Fibroblast of the aortic adventitia (primary cell): ENCODE results near the gene CACNA1B. TPM values are rescaled to one million over a fixed set of nuclear protein-coding genes. Genes with fewer than 3 reads are reported as not detected.

Experiments
- DNase-seq: peaks from one replicate; pipeline ENCODE4 v3.0.0-alpha.2; 2010; ENCODE audit warnings: low read depth
- H3K4me3 ChIP-seq: 2 replicates; pipeline ENCODE4 v1.5.1; 2011; ENCODE audit warnings: low read depth, mild to moderate bottlenecking, control low read depth, low read length, moderate library complexity
- CTCF ChIP-seq: IDR thresholded peaks from 2 replicates; pipeline ENCODE4 v1.5.1; 2011; ENCODE audit warnings: mild to moderate bottlenecking, low read length, control low read depth, inconsistent platforms; ENCODE audit not compliant: insufficient read depth
- total RNA-seq: library from RNA; depleted of rRNA; stranded (reverse); fragments of >200 nt; gene quantifications from 2 replicates; pipeline ENCODE4 v1.2.3, GENCODE V29; 2012; ENCODE audit warnings: low replicate concordance

Gene CACNA1B
- total RNA-seq, 1 donor: under 0.01 TPM

GRCh38 chr9:137918331-137919094 is 40.9 kb downstream of the CACNA1B start:
- TF ChIP-seq CTCF: no peak
- no peak overlapping the region for H3K4me3 ChIP-seq
- DNase-seq: no peak

- DNase-seq: no peak
- H3K4me3 ChIP-seq: no peak overlapping the region
- no peak for TF ChIP-seq CTCF
Measured at GRCh38 chr9:137919095-137919465, 41.5 kb downstream of the CACNA1B start.

DNA sequence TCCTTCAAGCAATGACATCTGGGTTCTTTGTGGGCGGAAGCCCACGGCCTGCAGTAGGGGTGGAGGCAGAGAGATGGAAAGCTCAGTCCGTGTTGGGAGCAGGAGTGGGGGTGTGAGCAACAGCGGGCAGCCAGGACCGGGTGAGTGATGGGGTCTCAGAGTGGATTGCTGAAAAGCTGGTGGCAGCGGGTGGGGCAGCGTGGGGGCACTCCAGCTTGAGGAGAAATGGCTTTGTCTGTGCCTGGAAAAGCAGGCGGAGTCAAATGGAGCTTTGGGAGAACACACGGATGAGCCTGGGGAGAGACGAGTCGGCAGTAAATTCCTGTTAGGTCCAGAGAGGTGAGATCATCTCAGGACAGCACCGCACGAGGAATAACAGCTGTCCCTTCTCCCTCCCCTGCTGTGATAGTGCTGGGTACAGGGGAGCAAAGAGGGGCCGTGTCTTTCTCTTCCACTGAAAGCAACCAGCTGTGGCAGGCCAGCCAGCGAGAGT is 42.1 kb downstream of the CACNA1B start:
- no peak for TF ChIP-seq CTCF
- H3K4me3 ChIP-seq: no peak overlapping the region
- DNase-seq: no peak

GRCh38 chr9:137920753-137921152 is 43.2 kb downstream of the CACNA1B start:
- no peak for TF ChIP-seq CTCF
- DNase-seq: no peak
- no peak overlapping the region for H3K4me3 ChIP-seq

DNA sequence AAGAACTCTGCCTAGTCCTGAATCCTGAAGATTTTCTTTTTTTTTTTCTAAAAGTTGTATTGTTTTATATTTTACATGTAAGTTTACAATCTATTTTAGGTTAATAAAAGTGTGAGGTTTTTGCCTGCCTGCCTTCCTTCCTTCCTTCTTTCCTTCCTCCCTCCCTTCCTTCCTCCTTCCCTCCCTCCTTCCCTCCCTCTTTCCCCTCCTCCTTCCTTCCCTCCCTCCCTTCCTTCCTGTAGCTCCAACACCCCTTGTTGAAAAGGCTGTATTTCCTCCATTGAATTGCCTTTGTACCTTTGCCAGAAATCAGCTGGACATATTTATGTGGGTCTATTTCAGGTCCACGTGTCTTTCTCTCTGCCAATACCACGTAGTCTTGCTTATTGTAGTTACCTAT is 46.6 kb downstream of the CACNA1B start:
- DNase-seq: no peak
- no peak for TF ChIP-seq CTCF
- no peak overlapping the region for H3K4me3 ChIP-seq

DNA sequence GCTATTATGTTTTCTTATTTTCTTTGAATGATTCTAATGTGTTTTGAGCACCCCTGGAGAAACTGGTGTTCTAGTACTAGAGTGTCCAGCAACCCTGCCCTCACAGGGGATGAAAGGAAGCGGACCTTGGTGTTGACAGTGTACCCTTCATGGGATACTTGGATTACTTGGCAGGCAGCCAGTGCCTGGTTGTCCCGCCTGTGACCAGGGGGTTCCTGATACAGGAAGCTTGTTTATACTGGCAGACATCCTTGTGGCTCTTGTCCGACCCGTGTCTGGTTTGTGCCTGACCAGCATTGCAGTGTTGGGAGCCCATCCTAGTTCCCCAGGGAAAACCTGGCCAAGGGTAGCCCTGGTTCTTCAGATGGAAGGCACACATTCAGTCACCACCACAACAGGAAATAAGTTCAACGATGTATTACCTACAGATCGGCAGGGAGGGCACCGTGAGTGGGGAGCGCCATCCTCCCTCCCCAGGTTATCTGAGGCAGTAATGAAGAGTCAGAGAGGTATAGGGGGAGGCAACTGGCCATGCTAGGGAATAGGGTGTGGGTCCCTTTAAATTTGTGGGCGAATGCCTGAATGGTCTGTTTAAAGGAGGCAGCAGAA is 47.3 kb downstream of the CACNA1B start:
- H3K4me3 ChIP-seq: no peak overlapping the region
- no peak for DNase-seq
- TF ChIP-seq CTCF: no peak
